SK-N-SH treated with all-trans-retinoic acid at 6 μM for 48 hours (cell line): ENCODE measurements around the gene SLC29A3.

Experiments
- GLIS3 ChIP-seq: fragments of 250-450 bp; sonication (Bioruptor Pico); IDR thresholded peaks from 2 replicates; pipeline ENCODE4 v1.5.0; 2020; ENCODE audit warnings: mild to moderate bottlenecking, moderate library complexity
- OSR1 ChIP-seq: fragments of 250-450 bp; sonication (Bioruptor Pico); IDR thresholded peaks from 2 replicates; pipeline ENCODE4 v1.8.0; 2022; ENCODE audit warnings: moderate library complexity, mild to moderate bottlenecking, inconsistent platforms
- RARB ChIP-seq: fragments of 250-450 bp; sonication (Bioruptor Pico); IDR thresholded peaks from 2 replicates; pipeline ENCODE4 v1.8.0; 2021; ENCODE audit warnings: mild to moderate bottlenecking, moderate library complexity
- ZFP3 ChIP-seq: fragments of 250-450 bp; sonication (Bioruptor Pico); IDR thresholded peaks from 2 replicates; pipeline ENCODE4 v1.5.0; 2020; ENCODE audit warnings: mild to moderate bottlenecking, moderate library complexity
- ZFP30 ChIP-seq: fragments of 450-650 bp; formaldehyde crosslinking; IDR thresholded peaks from 2 replicates; pipeline ENCODE4 v1.5.0; 2022; ENCODE audit warnings: mild to moderate bottlenecking, moderate library complexity
- ZNF70 ChIP-seq: fragments of 450-650 bp; formaldehyde crosslinking; IDR thresholded peaks from 2 replicates; pipeline ENCODE4 v1.5.0; 2020; ENCODE audit warnings: mild to moderate bottlenecking, moderate library complexity
- TF ChIP-seq, protein P1 (sequence below): fragments of 250-450 bp; sonication (Bioruptor Pico); IDR thresholded peaks from 2 replicates; pipeline ENCODE4 v1.8.0; 2020; ENCODE audit warnings: mild to moderate bottlenecking, moderate library complexity, borderline replicate concordance
- TF ChIP-seq, protein P2 (sequence below): fragments of 250-450 bp; sonication (Bioruptor Pico); IDR thresholded peaks from 2 replicates; pipeline ENCODE4 v1.5.1; 2020; ENCODE audit warnings: low read depth, mild to moderate bottlenecking, moderate library complexity

DNA sequence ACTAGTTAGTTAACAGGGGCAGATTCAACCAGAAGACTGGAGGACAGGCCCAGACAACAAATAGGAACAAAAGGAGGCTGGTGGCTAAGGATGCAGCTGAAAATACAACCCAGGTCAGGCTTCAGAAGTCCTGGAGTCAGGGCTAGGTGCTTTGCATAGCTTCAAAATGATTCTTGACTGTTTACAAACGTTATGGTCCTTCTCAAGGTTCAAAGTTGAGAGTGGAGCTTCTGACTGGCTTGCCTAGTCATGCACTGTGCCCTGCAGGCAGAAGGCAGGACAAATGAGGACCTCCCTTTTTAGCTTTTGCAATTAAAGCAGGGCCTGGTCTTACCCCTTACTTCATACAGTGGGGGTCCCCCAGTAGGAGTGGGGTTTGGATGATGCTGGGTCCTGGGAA lies 73.2 kb downstream of the SLC29A3 start:
- no peak for TF ChIP-seq ZFP30 (CRISPR knock-in tag)
- TF ChIP-seq OSR1 (CRISPR knock-in tag) = no peak
- TF ChIP-seq, protein P1, sequence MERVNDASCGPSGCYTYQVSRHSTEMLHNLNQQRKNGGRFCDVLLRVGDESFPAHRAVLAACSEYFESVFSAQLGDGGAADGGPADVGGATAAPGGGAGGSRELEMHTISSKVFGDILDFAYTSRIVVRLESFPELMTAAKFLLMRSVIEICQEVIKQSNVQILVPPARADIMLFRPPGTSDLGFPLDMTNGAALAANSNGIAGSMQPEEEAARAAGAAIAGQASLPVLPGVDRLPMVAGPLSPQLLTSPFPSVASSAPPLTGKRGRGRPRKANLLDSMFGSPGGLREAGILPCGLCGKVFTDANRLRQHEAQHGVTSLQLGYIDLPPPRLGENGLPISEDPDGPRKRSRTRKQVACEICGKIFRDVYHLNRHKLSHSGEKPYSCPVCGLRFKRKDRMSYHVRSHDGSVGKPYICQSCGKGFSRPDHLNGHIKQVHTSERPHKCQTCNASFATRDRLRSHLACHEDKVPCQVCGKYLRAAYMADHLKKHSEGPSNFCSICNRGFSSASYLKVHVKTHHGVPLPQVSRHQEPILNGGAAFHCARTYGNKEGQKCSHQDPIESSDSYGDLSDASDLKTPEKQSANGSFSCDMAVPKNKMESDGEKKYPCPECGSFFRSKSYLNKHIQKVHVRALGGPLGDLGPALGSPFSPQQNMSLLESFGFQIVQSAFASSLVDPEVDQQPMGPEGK (CRISPR knock-in tag) = no peak
- TF ChIP-seq, protein P2, sequence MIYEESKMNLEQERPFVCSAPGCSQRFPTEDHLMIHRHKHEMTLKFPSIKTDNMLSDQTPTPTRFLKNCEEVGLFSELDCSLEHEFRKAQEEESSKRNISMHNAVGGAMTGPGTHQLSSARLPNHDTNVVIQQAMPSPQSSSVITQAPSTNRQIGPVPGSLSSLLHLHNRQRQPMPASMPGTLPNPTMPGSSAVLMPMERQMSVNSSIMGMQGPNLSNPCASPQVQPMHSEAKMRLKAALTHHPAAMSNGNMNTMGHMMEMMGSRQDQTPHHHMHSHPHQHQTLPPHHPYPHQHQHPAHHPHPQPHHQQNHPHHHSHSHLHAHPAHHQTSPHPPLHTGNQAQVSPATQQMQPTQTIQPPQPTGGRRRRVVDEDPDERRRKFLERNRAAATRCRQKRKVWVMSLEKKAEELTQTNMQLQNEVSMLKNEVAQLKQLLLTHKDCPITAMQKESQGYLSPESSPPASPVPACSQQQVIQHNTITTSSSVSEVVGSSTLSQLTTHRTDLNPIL (CRISPR knock-in tag) = no peak
- TF ChIP-seq RARB = no peak
- TF ChIP-seq GLIS3 (CRISPR knock-in tag) = no peak
- TF ChIP-seq ZFP3 (CRISPR knock-in tag) = no peak
- no peak for TF ChIP-seq ZNF70
